ENCODE data around the gene ANKRD29. TPM values are rescaled to one million over a fixed set of nuclear protein-coding genes. Genes with fewer than 3 reads are reported as not detected.

The ANKRD29 gene, protein sequence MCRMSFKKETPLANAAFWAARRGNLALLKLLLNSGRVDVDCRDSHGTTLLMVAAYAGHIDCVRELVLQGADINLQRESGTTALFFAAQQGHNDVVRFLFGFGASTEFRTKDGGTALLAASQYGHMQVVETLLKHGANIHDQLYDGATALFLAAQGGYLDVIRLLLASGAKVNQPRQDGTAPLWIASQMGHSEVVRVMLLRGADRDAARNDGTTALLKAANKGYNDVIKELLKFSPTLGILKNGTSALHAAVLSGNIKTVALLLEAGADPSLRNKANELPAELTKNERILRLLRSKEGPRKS
- total RNA-seq (2014; rRNA removed) = 5.8 and 7.1 TPM in 2 replicates
- polyA plus RNA-seq (2012) = 1.4 TPM

DNA sequence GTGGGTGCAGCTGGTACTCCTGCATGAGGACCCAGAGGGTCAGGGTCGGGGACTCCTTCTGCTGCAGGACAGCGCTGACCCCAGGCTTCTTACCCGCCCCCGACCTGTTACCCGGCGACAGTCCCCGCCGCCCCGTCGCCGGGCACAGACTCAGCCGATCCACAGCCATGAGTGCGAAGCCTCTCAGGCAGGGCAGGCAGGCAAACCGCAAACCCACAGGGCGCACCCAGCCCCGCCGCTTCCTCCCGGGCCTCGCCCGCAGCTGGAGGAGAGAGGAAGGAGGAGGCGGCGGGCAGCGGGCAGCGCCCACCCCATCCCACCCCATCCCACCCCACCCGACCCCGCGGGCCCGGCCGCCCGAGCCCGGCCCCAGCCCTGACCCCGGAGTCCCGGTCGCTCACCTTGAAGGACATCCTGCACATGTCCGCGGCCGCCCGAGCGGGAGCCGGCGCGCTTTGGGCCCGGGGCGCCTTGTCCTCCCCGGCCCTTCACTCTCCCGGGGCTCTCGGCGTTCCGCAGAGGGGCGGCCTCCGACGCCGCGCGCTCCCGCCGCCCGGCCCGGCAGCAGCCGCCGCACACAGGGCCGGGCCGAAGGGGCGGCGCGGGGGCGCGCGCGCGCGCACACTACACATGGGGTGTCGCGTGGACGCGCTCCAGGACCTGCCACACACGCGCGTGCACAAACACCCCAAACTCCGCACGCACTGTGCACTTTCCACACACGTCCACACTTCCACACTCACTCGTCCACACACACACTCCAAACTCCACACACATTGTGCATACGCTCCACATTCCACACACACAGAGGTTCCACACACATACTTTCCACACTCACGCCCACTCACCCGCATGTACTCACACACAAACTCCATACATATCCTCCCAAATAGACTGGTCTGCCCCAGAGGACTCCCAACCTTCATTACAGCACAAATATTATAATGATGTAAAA lies at the start of gene ANKRD29:
Gene ANKRD29, minus strand, starts transcription at position 603 of the 955 bp plus-strand sequence. Its CDS starts 181 bp downstream, at position 422.
- peak; percentile 44 for DNase-seq (ENCODE audit: low read depth)

DNA sequence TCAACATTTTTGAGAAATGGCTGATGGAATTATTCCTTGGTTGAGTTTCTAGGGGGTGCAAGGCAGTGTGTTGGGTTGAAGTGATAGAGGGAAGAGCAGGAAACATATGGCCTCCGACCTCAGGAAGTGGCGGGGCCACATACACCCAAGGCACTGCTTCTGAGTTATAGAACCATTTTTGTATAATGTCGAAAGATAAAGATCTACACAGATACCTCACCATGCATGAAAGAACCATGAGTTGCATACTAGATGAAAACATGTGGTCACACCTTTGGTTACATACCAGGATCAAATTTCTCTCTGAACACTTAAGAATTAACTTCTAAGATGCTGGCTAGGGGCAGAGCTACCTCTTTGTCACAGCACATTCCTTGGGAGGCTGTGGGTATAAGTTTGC lies 49.7 kb upstream of the ANKRD29 start:
- DNase-seq (ENCODE audit: low read depth) = no peak

DNA sequence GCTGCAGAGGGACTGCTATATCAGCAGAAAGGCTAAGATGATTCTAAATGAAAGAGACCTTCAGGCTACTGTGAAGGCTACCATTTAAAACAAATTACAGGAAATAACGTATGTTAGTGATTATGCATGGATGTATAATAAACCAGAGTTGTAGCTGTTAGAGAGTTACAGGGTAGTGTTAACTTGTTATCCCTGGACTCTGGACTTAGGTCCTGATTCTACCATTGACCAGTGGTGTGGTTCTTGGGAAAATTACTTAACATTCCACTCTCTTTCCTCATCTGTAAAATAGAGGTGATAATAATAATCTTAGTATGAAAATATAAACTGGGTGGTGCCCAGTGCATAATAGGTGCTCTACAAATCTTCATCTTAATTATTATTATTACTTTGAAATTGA lies 48.7 kb upstream of the ANKRD29 start:
- no peak for DNase-seq (ENCODE audit: low read depth)

DNA sequence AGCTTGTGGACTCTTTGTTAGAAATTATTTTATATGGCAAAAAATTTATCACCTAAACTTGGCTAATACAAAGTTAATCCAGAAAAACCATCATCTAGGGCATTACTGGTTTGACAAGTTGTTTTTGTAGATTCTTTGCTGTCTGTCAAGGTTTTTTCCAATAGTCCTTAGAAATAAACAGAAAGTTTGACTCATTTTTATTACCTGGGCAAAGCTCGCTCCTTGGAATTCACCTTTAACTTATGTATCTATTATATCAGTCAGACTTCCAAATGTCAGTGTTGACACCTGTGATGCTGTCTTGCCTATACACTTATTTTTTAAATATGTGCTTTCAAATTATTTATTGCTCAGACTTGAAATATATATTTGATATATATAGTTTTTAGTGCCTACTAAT lies 48.2 kb upstream of the ANKRD29 start:
- DNase-seq (ENCODE audit: low read depth) = no peak

DNA sequence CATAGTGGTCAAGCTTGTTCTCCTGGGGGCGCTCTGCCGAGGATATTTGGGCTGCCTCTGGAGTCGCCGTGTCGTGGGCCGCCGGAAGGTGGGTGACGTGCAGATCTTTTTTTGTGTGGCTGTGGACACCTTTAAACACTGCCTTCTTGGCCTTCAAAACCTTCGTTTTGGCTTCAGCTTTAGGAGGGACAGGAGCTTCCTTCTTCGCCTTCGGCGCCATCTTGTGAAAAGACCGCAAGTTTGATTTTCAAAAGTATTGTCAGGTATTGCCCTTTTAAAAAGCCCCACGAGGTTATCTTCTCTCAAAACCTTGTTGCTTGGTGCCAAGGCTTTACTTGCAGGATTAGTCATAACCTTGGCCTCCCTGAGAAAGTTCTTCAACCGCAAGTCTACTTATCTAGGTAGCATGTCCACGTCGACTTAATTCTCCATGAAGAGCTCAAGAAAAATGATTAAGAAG lies 47.4 kb upstream of the ANKRD29 start:
- DNase-seq (ENCODE audit: low read depth) = no peak

DNA sequence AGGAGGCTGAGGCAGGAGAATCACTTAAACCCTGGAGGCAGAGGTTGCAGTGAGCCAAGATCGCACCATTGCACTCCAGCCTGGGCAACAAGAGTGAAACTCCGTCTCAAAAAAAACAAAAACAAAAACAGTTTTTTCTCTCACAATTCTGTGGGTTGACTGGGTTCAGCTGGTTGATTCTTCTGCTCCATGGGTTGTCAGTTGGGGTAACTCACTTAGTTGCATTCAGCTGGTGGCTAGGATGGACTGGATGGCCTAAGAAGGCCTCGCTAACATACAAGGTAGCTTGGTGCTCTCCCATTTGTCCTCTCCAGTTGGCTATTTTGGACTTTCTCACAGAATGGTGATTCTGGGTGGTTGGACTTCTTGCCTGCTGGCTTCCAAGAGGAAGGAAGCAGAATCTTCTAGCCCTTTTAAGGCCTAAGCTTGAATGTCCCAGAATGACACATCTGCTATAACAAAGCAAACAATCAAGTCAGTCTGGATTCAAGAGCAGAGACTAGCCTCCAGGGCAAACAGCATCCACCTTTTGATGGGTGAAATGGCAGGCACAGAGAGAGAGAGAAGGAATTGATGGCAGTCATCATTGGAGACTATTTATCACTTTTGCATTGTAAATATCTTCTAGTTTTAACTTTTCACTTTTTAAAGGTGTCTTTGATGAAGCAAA lies 44.4 kb upstream of the ANKRD29 start:
- DNase-seq (ENCODE audit: low read depth) = no peak

DNA sequence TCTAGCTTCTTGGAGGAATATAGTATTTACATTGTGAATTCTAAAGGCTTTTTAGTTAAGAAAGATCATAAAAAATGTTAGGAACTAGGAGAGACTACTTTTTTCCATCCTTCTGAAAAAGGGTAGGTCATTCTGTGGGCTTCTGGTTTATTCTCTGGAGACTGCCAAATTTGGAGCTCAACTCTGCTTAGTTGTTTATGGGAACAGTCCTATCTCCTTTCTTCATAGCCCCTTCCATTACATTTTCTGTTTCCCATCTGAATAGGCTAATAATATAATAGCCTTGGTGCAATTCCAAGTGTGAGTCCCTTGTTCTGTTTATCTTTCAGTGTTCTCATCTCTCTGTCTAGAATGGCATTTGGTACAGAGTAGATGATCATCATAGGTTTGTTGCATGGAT lies 42.1 kb upstream of the ANKRD29 start:
- DNase-seq (ENCODE audit: low read depth) = no peak

DNA sequence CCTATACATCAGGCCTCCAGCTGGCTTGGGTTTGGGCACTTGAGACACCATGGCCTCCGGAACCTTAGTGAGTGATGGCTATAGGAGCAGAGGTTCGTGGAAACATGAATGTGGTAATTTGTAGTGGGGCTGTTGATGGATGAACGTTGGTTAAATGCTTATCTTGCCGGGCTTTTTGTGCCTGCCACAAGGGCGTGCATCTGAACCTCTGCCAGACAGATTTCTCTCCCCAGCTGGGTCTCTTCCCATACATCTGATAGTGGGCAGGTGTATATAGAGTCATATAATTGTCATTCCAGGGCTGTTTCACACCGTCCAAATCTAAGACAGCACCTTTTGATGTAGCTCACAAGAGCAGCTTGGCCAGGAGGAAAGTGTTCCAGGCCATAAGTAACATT lies 41.3 kb upstream of the ANKRD29 start:
- DNase-seq (ENCODE audit: low read depth) = no peak

DNA sequence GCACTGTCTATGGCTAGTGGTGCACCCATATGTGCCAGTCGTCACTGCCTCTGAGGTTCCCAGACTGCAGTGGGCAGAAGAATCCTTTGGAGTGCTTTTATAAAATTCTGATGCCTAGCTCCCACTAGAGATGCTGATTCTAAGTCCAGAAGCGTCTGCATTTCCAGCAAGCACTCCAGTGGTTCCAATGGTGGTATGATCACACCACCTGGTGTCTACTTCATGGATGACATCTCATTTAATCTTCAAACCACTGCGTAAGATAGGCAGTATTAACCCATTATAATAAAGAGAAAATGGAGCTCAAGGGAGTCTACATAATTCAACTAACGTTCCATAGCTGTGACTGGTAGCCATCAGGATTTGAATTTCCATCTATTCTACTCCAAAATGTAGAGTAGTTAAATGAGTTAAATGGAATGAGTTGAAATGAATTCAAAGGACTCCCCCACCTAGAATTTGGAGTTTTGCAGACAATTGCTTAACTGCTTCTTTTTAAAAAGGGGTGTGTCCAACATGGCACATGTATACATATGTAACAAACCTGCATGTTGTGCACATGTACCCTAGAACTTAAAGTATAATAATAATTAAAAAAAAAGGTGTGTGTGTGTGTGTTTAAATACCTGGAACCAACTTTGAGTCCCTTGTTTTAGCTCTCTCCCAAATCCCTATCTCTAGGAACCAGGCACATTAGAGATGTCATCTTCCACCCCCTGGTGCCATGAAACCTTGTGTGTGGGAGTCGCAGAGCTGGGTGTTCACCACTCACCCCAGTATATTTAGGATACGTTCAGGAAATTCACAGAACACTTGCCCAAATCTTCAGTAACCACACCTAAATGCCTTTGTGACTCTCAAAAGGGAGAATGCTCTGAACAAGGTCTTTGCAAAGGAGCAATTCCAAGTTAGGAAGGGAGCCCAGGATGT lies 40.6 kb upstream of the ANKRD29 start:
- peak; percentile 80 for DNase-seq (ENCODE audit: low read depth)

DNA sequence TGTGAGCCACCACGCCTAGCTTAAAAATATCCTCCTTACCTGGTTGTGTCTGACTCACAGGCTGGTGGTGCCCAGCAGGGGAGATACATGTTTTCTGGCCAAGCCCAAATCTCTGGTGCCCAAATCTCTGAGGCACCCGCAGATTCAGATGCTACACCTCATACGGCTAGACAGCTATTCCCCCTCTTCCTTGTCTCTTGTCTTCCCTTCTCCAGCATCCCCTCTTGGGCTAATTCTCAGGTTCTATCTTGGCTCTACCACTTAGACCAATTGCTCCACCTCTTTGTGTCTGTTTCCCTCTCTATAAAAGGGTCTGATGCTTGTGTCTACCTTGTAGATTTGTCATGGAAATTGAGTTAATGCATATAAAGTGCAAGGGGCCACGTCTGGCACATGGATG lies 39.9 kb upstream of the ANKRD29 start:
- DNase-seq (ENCODE audit: low read depth) = no peak

DNA sequence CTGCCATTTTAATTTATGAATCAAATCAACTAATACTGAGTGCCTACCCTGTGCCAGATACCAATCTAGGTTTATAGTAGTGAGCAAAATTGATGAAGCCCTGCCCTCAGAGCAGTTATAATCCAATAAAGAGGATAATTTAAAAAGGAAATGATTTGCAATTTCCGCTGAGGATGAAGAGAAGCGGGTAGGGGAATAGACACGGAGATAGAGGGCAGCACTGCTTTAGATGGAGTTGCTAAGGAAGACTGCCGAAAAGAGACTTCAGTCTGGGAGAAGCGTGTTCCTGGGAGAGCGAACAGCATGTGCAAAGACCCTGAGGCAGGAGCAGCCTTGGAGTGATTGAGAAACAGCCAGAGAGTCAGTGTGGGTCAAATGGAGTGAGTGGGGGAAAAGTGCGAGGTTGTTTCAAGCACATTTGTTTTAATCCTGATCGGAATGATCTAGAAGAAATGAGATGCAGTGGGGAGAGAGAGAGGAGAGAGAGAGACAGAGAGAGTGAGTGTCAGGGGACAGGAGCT lies 38.9 kb upstream of the ANKRD29 start:
- DNase-seq (ENCODE audit: low read depth) = no peak

DNA sequence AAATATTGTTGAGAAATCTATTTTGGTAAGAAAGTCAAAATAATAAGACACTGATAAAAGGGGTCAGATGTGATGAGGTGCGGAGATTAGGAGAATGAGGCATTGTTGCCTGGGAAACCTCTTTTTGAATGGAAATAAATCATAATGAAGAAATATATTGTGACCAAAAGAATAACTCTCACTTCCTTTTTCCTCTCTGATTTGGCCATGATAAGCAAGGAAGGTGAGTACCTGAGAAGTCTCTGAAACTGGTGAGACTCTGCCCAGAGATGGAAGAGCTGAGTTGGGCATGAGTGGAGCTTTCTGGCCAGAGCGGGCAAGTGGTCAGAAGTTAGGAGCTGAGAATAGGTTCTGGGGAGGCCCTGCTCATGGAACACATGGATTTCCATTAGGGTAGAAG lies 38.3 kb upstream of the ANKRD29 start:
- no peak for DNase-seq (ENCODE audit: low read depth)

DNA sequence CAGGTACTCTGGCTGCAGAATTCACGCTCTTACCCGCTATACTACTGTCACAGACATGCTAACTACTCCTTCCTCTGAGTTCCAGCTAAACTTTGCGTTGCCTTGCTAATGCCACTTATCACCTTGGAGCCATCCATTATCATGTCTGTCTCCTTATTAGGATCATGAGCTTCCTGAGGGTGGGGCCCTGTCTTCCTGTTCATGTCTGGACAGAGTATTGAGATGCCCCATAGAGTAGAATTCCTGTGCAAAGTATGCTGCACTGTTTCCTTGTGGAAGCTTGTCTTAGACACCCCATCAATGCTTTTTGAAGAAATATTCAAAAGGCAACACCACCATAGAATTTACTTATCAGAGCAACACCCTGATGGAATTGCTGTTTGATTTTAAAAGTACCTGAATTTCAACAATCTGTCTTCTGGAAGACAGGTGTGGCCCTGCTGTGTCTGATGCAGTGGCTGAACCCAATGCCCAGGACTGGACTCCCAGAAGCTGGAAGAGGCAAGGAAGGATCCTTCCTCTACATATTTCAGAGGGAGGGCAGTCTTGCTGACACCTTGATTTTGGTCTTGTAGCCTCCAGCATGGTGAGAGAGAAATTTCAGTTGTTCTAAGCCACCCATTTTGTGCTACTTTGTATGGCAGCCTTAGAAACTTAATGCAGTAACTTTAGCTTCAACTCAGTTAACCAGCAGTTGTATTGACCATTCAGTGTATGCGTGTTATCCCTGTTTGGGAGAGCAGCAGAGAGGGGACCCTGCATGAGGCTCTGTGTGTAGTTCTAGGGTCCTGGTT lies 32.1 kb upstream of the ANKRD29 start:
- no peak for DNase-seq (ENCODE audit: low read depth)

DNA sequence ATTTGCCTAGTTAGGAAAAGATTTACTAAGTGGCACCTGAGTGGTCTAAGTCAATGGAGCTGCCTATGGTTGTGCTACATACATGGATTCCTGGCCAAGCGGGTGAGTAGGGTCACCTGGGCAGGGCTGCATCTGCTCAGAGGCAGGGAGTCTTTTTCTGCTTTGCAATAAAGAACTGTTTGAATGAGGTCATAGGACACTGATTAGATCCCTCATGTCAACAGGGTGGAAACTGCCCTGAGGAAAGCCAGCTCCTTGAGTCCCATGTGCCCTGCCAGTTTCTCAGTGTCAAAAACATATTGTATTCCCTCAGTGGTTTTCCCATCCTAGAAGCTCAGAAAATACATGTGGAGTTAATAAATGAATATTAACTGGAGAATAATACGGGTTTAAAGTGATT lies 31.1 kb upstream of the ANKRD29 start:
- no peak for DNase-seq (ENCODE audit: low read depth)

DNA sequence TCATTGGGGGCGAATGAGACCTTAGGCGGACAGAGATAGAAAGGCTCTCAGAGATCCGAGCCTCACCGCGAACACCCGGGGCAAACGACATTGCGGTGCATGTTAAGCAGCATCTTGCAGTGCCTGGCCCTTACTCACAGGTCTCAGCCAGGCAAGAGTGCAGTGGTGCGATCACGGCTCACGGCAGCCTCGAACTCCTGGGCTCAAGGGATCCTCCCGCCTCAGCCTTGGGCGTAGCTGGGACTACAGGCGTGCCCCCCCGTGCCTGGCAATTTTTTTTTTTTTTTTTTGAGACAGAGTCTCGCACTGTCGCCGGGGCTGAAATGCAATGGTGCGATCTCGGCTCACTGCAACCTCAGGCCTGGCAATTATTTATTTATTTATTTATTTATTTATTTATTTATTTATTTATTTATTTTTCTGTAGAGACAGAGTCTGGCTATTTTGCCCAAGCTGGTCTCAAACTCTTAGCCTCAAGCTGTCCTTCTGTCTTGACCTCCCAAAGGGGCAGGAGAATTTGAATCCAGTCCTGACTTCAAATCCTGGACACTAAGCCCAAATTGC lies 27.9 kb upstream of the ANKRD29 start:
- no peak for DNase-seq (ENCODE audit: low read depth)

DNA sequence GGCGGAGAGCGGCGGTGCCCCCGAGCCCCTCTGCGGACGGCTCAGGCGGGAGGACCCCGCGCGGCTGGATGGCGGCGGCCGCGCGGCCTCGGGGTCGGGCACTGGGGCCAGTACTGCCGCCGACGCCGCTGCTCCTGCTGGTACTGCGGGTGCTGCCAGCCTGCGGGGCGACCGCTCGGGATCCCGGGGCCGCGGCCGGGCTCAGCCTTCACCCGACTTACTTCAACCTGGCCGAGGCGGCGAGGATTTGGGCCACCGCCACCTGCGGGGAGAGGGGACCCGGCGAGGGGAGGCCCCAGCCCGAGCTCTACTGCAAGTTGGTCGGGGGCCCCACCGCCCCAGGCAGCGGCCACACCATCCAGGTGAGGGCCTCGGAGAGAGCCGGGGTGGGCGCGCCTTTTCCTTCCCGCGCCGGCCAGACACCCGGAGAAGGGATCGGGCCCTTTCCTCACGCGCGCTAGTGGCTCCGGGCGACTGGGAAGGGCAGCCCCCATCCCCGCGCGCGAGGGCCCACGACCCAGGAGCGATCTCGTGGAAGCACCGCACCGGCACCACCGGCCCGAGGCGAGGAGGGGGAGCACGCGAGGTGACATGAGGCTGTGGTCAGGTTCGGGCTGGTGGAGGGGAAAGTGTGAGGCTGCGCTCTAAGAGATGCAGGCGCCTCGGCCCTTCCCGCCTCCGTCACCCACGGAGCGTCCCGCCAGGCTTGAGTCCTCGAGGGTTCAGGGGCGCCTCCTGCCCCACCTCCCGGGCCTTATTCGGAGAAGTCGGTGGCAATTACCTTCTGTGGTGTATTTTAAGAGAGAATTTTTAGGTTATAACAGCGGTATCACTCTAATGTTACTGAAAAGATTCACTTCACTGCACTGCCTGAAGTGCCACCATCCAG lies 27.1 kb upstream of the ANKRD29 start:
- DNase-seq (ENCODE audit: low read depth) = no peak

DNA sequence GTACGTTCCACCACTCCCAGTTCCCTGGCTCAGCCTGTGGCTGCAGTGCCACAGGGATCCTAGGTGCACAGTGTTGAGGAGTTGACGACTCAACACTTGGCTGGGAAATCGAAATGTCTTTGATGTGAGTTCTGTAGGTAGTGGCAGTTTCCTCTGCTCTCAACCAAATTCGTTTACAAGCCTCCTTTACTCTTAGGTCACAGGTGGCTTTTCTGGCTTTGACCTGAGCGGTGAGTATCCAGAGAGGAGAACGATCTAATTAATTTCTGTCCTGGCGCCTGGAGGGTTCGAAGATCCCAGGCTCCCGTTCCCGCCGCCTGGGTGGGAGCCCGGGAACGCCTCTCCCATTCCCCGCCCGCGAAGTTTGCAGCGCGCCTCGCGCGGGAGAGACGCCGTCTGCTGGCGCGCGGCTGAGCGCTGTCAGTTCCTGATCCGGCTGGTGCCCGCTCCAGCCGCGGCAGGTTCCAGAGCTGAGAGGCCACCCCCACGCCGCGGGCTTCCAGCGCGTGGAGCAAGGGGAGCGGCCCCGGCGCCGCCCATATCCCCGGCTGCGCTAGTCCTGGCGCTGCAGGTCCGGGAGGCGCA lies 26.4 kb upstream of the ANKRD29 start, which contains the start of gene LAMA3:
Gene LAMA3, plus strand, starts transcription at position 423 of the 585 bp plus-strand sequence. CDS start 231 bp downstream, outside the sequence.
- DNase-seq (ENCODE audit: low read depth) = peak; percentile 48

DNA sequence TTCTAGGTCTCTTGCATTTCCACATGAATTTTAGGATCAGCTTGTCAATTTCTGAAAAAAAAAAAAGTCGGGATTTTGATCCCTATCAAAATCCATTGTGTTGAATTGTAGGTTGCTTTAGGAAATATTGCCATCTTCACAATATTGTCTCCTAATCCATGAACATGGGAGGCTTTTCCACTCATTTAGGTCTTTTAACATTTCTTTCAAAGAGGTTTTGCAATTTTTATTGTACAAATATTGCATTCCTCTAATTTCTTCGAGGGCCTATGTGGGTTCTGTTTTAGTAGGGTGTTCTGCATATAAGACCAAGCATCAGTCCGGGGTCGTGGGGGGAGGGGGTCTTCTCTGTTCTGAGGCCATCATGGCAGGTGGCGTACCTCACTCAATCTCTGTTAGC lies 25.8 kb upstream of the ANKRD29 start:
- no peak for DNase-seq (ENCODE audit: low read depth)

Data from LHCN-M2 (cell line).